Stimulated activated naive CD8-positive, alpha-beta T cell treated with anti-CD3 and anti-CD28 coated beads, Interleukin-15, amount 100 ng/mL, for 72 hours (primary cell): ENCODE data around the gene TRIM34.
"Not testable (repeated sequence)": the region's sequence is repeated elsewhere in the genome, so short reads cannot be mapped to it uniquely, and the experiment has no call there.

Source experiments
- ATAC-seq: fragments of 150-1000 bp; cut with Tn5 transposase; 2 replicates; pipeline ENCODE4 v1.10.0; 2021; ENCODE audit warnings: mild to moderate bottlenecking, moderate library complexity
- DNase-seq, 2 donors: peaks; one replicate each; pipeline ENCODE4 v3.0.0; 2021 to 2022
- H3K27ac Mint-ChIP-seq, 2 donors: one replicate each; pipeline ENCODE4 v1.8.0; 2022; ENCODE audit warnings: mild to moderate bottlenecking in 2 of 2, mixed read lengths in 2 of 2, moderate library complexity in 2 of 2
- H3K27me3 Mint-ChIP-seq: one replicate; pipeline ENCODE4 v1.8.0; 2022; ENCODE audit warnings: mixed read lengths
- H3K4me1 Mint-ChIP-seq: one replicate; pipeline ENCODE4 v1.8.0; 2022; ENCODE audit warnings: mild to moderate bottlenecking, mixed read lengths
- H3K4me3 Mint-ChIP-seq, 2 donors: one replicate each; pipeline ENCODE4 v1.8.0; 2022; ENCODE audit warnings: mild to moderate bottlenecking in 2 of 2, mixed read lengths in 2 of 2, moderate library complexity in 1 of 2
- H3K9me3 Mint-ChIP-seq, 2 donors: one replicate each; pipeline ENCODE4 v1.8.0; 2022; ENCODE audit warnings: mixed read lengths in 2 of 2

TRIM34 gene, protein sequence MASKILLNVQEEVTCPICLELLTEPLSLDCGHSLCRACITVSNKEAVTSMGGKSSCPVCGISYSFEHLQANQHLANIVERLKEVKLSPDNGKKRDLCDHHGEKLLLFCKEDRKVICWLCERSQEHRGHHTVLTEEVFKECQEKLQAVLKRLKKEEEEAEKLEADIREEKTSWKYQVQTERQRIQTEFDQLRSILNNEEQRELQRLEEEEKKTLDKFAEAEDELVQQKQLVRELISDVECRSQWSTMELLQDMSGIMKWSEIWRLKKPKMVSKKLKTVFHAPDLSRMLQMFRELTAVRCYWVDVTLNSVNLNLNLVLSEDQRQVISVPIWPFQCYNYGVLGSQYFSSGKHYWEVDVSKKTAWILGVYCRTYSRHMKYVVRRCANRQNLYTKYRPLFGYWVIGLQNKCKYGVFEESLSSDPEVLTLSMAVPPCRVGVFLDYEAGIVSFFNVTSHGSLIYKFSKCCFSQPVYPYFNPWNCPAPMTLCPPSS

DNA sequence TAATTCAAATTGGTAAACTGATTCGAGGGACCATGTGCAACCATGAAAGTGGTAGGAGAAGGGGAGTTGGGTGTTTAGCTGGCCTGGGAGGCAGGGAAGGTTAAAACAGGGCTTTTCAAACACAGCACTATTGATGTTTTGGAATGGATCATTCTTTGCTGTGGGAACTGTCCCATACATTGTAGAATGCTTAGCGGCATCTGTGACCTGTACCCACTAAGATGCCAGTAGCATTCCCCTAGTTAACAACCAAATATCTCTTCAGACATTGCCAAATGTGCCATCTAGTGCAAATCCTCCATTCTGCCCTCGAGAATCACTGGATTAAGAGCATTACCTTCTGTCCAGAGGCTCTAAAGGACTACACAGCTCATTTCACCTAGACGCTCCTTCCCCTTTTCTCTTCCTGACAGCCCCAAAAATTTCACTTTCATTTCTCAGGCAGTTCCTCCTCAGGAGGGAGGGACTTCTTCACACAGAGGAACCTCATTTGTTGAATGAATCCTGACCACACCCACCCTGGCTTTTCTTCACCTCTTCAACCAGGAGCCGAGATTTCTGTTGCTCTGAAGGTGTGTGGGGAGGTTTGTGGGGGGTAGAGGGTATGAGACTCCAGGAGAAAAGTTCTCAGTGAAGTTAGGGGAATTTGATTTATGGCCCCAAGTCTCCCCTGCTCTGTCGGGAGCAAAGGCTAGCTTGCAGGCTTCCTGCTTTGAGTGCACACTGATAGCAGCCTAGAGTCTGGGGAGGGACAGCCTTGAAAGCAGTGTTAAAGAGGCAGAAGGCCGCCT, at the start of gene TRIM34:
TSS of gene TRIM34 (plus strand) at position 513 of the 791 bp plus-strand sequence. CDS start 7,331 bp downstream, outside the sequence.
- no peaks in the 10 kb centered on the region for H3K9me3 Mint-ChIP-seq
- peak within 1 kb of the TSS; percentile 49 to 98 for H3K27ac Mint-ChIP-seq
- DNase-seq (peak; percentile 52 to 53), ATAC-seq (peak; percentile 94)
- peaks cover 51% of the 10 kb centered on the region for H3K4me1 Mint-ChIP-seq
- H3K4me3 Mint-ChIP-seq: peak within 1 kb of the TSS; percentile 82 to 100
- no peaks in the 10 kb centered on the region for H3K27me3 Mint-ChIP-seq

- ATAC-seq (no peak), DNase-seq (no peak)
- Mint-ChIP-seq H3K4me3 (no peak overlapping the region), H3K27me3 (no peaks in the 10 kb centered on the region), H3K4me1 (no peaks in the 10 kb centered on the region), H3K27ac (no peak overlapping the region), H3K9me3 (no peaks in the 10 kb centered on the region)
Observed at GRCh38 chr11:5575152-5575551, 49.6 kb upstream of the TRIM34 start.

DNA sequence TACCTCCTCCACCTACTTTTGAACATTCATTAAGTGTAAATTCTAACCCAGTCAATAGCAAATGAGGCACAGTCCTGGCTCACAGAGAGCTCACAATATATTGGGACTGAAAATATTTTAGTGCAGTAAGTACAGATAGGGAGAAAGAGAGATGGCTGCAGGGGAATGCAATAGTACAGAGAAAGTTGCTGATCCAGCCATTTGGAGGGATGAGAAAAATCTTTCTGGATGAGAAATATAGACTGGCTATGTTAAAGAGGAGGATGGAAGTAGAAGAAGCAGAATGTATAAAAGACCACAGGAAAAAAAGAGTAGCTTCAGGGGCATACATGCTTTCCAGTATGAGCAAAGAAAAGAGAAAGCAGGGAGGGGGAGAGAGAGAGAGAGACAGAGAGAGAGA, 47.7 kb upstream of the TRIM34 start:
- Mint-ChIP-seq H3K9me3 (no peaks in the 10 kb centered on the region), H3K4me3 (no peak overlapping the region), H3K27ac (no peak overlapping the region), H3K27me3 (no peaks in the 10 kb centered on the region), H3K4me1 (no peaks in the 10 kb centered on the region)
- DNase-seq: no peak
- ATAC-seq: no peak

DNA sequence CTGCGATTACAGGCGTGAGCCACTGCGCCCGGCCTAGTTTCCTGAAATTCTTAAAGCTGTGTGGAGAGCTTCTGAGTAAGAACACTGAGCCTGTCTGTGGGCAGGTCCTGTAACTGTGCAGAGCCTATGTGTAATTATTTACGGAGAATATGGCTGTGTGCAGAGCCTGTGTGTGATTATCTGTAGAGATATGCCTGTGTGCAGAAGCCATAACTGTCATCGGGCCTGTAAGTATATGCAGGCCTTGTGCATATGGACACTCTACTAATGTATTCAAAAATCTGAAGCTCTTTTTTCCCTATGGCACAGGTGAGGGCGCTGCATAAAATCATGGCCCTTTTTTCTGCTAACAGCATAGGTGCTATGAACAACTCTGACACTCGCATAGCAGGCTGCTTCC, 44.2 kb upstream of the TRIM34 start, which contains the start of gene OR52B6:
TSS of gene OR52B6 (plus strand) at position 301 of the 400 bp plus-strand sequence. CDS start at position 301, 0 bp downstream.
- H3K27me3 Mint-ChIP-seq: no peaks in the 10 kb centered on the region
- ATAC-seq (no peak), DNase-seq (no peak)
- H3K9me3 Mint-ChIP-seq: no peaks in the 10 kb centered on the region
- H3K4me3 Mint-ChIP-seq: no peak within 1 kb of the TSS
- no peaks in the 10 kb centered on the region for H3K4me1 Mint-ChIP-seq
- no peak within 1 kb of the TSS for H3K27ac Mint-ChIP-seq

GRCh38 chr11:5581014-5581413, 43.8 kb upstream of the TRIM34 start:
- DNase-seq (no peak), ATAC-seq (no peak)
- no peak overlapping the region for H3K27ac Mint-ChIP-seq
- H3K4me3 Mint-ChIP-seq: no peak overlapping the region
- H3K9me3 Mint-ChIP-seq: no peaks in the 10 kb centered on the region
- H3K27me3 Mint-ChIP-seq: no peaks in the 10 kb centered on the region
- no peaks in the 10 kb centered on the region for H3K4me1 Mint-ChIP-seq

DNA sequence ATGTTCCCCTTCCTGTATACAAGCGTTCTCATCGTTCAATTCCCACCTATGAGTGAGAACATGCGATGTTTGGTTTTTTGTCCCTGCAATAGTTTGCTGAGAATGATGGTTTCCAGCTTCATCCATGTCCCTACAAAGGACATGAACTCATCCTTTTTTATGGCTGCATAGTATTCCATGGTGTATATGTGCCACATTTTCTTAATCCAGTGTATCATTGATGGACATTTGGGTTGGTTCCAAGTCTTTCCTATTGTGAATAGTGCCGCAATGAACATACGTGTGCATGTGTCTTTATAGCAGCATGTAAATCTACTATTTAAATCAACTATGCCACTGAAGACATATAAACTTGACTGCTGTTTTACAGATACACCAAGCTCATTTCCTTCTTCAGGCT, 40.3 kb upstream of the TRIM34 start:
- not testable (repeated sequence) for H3K9me3 Mint-ChIP-seq, H3K27ac Mint-ChIP-seq, ATAC-seq, DNase-seq, H3K4me3 Mint-ChIP-seq, H3K4me1 Mint-ChIP-seq, H3K27me3 Mint-ChIP-seq

DNA sequence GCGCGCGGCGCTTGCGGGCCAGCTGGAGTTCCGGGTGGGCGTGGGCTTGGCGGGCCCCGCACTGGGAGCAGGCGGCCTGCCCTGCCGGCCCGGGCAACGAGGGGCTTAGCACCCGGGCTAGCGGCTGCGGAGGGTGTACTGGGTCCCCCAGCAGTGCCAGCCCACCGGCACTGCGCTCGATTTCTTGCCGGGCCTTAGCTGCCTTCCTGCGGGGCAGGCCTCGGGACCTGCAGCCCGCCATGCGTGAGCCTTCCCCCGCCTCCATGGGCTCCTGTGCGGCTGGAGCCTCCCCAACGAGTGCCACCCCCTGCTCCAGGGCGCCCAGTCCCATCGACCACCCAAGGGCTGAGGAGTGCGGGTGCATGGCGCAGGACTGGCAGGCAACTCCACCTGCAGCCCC, 34.9 kb upstream of the TRIM34 start:
- not testable (repeated sequence) for H3K27me3 Mint-ChIP-seq, ATAC-seq, H3K27ac Mint-ChIP-seq, DNase-seq, H3K9me3 Mint-ChIP-seq, H3K4me1 Mint-ChIP-seq, H3K4me3 Mint-ChIP-seq

GRCh38 chr11:5591613-5592012, 33.2 kb upstream of the TRIM34 start:
- Mint-ChIP-seq H3K27me3 (no peaks in the 10 kb centered on the region), H3K4me3 (no peak overlapping the region), H3K9me3 (peaks cover 0 to 8% of the 10 kb centered on the region in 2 donors), H3K4me1 (peaks cover 8% of the 10 kb centered on the region), H3K27ac (no peak overlapping the region)
- DNase-seq: no peak
- ATAC-seq: peak; percentile 26

DNA sequence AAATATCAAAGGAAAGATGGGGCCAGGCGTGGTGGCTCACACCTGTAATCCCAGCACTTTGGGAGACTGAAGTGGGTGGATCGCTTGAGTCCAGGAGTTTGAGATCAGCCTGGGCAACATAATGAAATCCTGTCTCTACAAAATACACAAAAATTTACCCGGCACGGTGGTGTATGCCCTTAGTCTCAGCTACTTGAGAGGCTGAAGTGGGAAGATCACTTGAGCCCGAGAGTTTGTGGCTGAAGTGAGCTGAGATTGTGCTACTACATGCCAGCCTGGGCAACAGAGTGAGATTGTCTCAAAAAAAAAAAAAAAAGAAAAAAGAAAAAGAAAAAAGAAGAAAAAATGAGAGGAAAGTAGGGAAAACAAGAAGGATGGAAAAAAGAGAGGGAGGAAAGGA, 32.2 kb upstream of the TRIM34 start:
- peaks cover 18% of the 10 kb centered on the region for H3K4me1 Mint-ChIP-seq
- DNase-seq: no peak
- H3K4me3 Mint-ChIP-seq: no peak overlapping the region
- H3K9me3 Mint-ChIP-seq: peaks cover 0 to 8% of the 10 kb centered on the region in 2 donors
- no peak for ATAC-seq
- H3K27ac Mint-ChIP-seq: no peak overlapping the region
- peaks cover 2% of the 10 kb centered on the region for H3K27me3 Mint-ChIP-seq

- peaks cover 0 to 8% of the 10 kb centered on the region in 2 donors for H3K9me3 Mint-ChIP-seq
Observed at GRCh38 chr11:5593146-5593545, 31.7 kb upstream of the TRIM34 start.

DNA sequence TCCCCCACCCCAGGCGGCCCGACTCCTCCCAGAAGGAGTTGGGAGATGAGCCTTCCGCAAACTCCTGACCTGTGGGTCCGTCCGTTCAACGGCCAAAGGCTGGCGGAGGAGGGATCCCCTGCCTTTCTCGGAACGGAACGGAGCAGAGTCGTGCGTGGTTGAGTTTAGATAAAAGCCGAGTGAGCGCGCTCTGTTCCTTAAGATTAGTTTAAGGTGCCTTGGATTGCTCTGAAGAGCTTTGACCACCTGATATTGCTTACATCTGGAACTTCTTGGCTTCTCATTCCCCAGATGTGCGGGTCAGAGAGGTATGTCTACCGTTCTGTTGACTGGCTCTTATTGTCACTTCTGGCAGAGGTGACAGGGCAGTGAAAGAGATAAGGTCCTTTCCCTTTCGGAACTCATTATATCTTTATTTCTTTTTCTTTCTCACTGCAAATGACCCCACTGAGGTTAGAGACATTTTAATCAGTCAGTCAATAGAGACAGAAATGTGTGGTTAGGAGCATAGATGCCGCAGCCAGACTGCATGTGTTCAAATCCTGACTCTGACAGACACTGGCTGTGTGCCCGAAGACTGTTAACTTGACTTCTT, 28.1 kb upstream of the TRIM34 start, which contains the start of gene TRIM6:
TSS of gene TRIM6 (plus strand) at position 31 of the 595 bp plus-strand sequence. CDS start at position 292, 261 bp downstream.
- ATAC-seq: peak; percentile 34
- Mint-ChIP-seq H3K4me1 (peaks cover 31% of the 10 kb centered on the region), H3K4me3 (peak within 1 kb of the TSS; percentile 75 to 89), H3K27me3 (peaks cover 9% of the 10 kb centered on the region), H3K9me3 (no peaks in the 10 kb centered on the region), H3K27ac (peak within 1 kb of the TSS; percentile 86 to 95)
- DNase-seq: no peak

More at GRCh38 chr11:5593146-5593545, 31.7 kb upstream of the TRIM34 start:
- Mint-ChIP-seq H3K27me3 (peaks cover 8% of the 10 kb centered on the region), H3K27ac (no peak overlapping the region), H3K4me3 (no peak overlapping the region), H3K4me1 (peaks cover 24% of the 10 kb centered on the region)
- no peak for ATAC-seq
- no peak for DNase-seq

DNA sequence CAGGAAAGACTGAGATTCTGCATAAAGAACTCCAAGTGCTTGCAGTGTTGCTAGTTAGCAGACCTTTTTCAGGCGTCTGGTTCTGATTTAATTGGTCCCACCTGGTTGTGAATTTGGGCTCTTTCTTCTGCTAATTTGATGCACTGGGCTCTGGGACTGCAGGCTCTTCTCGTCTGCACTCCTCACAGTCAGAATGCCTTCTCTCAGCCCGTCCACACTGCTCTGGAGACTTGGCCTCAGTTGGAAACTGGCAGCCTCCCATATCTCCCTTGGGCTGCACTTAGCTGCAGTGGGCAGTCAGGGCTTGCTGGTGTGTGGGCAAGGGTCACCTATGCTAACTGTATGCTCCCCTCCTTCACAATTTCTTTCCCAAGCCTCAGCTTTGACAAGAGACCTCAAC, 26.8 kb upstream of the TRIM34 start:
- peaks cover 31% of the 10 kb centered on the region for H3K4me1 Mint-ChIP-seq
- no peak overlapping the region for H3K4me3 Mint-ChIP-seq
- ATAC-seq (no peak), DNase-seq (no peak)
- H3K27ac Mint-ChIP-seq: no peak overlapping the region
- H3K27me3 Mint-ChIP-seq: peaks cover 9% of the 10 kb centered on the region
- H3K9me3 Mint-ChIP-seq: no peaks in the 10 kb centered on the region

GRCh38 chr11:5600374-5600851, 24.4 kb upstream of the TRIM34 start:
- no peaks in the 10 kb centered on the region for H3K9me3 Mint-ChIP-seq

DNA sequence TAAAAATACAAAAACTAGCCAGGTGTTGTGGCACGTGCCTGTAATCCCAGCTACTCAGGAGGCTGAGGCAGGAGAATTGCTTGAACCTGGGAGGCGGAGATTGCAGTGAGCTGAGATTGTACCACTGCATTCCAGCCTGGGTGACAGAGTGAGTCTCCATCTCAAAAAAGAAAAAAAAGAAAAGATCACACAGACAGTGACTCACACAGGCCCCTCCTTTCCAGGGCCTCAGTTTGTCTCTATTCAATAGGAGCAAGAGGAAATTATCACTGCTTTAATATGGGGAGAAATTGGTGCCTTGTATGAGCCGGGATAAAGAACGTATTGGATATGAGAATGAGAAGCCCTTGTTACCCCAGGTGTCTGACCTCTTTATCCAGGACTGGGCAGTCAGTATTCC, 22.0 kb upstream of the TRIM34 start:
- not testable (repeated sequence) for H3K9me3 Mint-ChIP-seq, H3K27ac Mint-ChIP-seq, H3K4me3 Mint-ChIP-seq, ATAC-seq, DNase-seq, H3K27me3 Mint-ChIP-seq
- peaks cover 11% of the 10 kb centered on the region for H3K4me1 Mint-ChIP-seq

More at GRCh38 chr11:5600374-5600851, 24.4 kb upstream of the TRIM34 start:
- Mint-ChIP-seq H3K27me3 (peaks cover 9% of the 10 kb centered on the region), H3K27ac (peak overlapping the region in 1 of 2 donors; percentile 74), H3K4me1 (peaks cover 31% of the 10 kb centered on the region), H3K4me3 (no peak overlapping the region)
- DNase-seq (peak; percentile 40 to 62), ATAC-seq (peak; percentile 90)

GRCh38 chr11:5603326-5603725, 21.5 kb upstream of the TRIM34 start:
- Mint-ChIP-seq H3K27ac (no peak overlapping the region), H3K4me3 (no peak overlapping the region), H3K27me3 (no peaks in the 10 kb centered on the region), H3K4me1 (peaks cover 6% of the 10 kb centered on the region), H3K9me3 (no peaks in the 10 kb centered on the region)
- ATAC-seq (no peak), DNase-seq (no peak)
